ENCODE data around the gene BMP7. TPM values are rescaled to one million over a fixed set of nuclear protein-coding genes. Genes with fewer than 3 reads are reported as not detected.

Gene BMP7
- total and polyA plus RNA-seq, 2 of the 8 experiments (the other 6 are each of a cell fraction or from before 2014, with no cell fraction given) = 9.2 to 14.7 TPM

- Histone ChIP-seq H4K8ac (ENCODE audit: extremely low read depth, insufficient read depth, low read length) (no peak overlapping the region), H3K9ac (replicated peaks in 1 of 4; ENCODE audit: extremely low read depth in 1 of 4, low read depth in 3 of 4, low read length in 3 of 4) (no peak overlapping the region; a peak in 1 of 7 replicates), H3K4ac (replicated peaks; ENCODE audit: insufficient read length, low read depth, low read length) (peak overlapping the region; percentile 28), H2BK5ac (ENCODE audit: low read depth, low read length) (peak overlapping the region; percentile 3; the same call in 1 of the 2 replicates), H3K56ac (replicated peaks; ENCODE audit: insufficient read length, low read depth, low read length) (no peak overlapping the region), H4K20me1 (replicated peaks in 1 of 2; ENCODE audit: control insufficient read depth in 1 of 2, insufficient read depth in 2 of 2, low read length in 2 of 2) (peaks cover 3 to 12% of the 10 kb centered on the region in 2 experiments), H3K9me3 (ENCODE audit: insufficient read depth in 2 of 2, low read depth in 1 of 2, low read length in 1 of 2) (no peaks in the 10 kb centered on the region), H3K27me3 (replicated peaks in 1 of 4; ENCODE audit: control insufficient read depth in 3 of 4, extremely low read depth in 1 of 4, insufficient read depth in 3 of 4, low read length in 3 of 4) (peaks cover 31 to 83% (median 81%) of the 10 kb centered on the region in 4 experiments), H3K18ac (ENCODE audit: extremely low read depth, low read length) (peak overlapping the region; percentile 3; the same call in 1 of the 2 replicates), H3K23me2 (ENCODE audit: low read depth, low read length) (peaks cover 24% of the 10 kb centered on the region), H3K4me3 (ENCODE audit: extremely low read depth in 1 of 4, insufficient read depth in 2 of 4, low read depth in 3 of 4, low read length in 4 of 4) (peak overlapping the region in 2 of 4 experiments; percentile 14 to 78; a peak in 3 of 8 replicates), H4K5ac (ENCODE audit: insufficient read length, low read depth, low read length) (peak overlapping the region; percentile 16), H2BK12ac (ENCODE audit: low read depth, low read length) (0 out of 2 replicates have a peak overlapping the region, but pooled peaks have one; percentile 1), H2AFZ (ENCODE audit: low read length) (no peak overlapping the region), H2BK120ac (replicated peaks; ENCODE audit: low read depth, low read length) (no peak overlapping the region), H3K23ac (ENCODE audit: insufficient read length) (no peak overlapping the region), H3K79me2 (ENCODE audit: control insufficient read depth in 1 of 2, insufficient read depth in 2 of 2, low read length in 2 of 2) (no peaks in the 10 kb centered on the region), H3K4me2 (ENCODE audit: insufficient read depth in 1 of 2, low read depth in 2 of 2, low read length in 2 of 2) (peak overlapping the region; percentile 39 to 71), H3K36me3 (ENCODE audit: control insufficient read depth in 2 of 4, insufficient read depth in 4 of 4, low read length in 3 of 4) (no peaks in the 10 kb centered on the region), H3K4me1 (replicated peaks in 1 of 4; ENCODE audit: control insufficient read depth in 3 of 4, insufficient read depth in 4 of 4, low read length in 3 of 4) (peaks cover 35 to 50% (median 40%) of the 10 kb centered on the region in 4 experiments), H2BK15ac (ENCODE audit: low read length) (no peak overlapping the region), H3K27ac (ENCODE audit: low read depth, low read length) (no peak overlapping the region), H3K79me1 (ENCODE audit: low read depth, low read length) (no peaks in the 10 kb centered on the region), H2BK20ac (ENCODE audit: low read length) (peak overlapping the region; percentile 68; the same call in 1 of the 2 replicates), H4K91ac (replicated peaks; ENCODE audit: insufficient read length, low read length) (peak overlapping the region; percentile 83), H3K14ac (ENCODE audit: insufficient read length) (no peak overlapping the region), H2AK5ac (ENCODE audit: low read depth, low read length) (peak overlapping the region; percentile 3; the same call in 1 of the 2 replicates)
- 27% methylated on average over 10 of the region's 10 CpGs; no CpG with 5 or more reads in 1 of the 2 experiments for WGBS, 2 experiments (ENCODE audit: extremely low coverage in 1 of 2, insufficient coverage in 1 of 2, insufficient read length in 1 of 2, insufficient replicate concordance in 2 of 2, low coverage in 1 of 2, low lambda C conversion rate in 2 of 2, missing lambda C conversion rate in 1 of 2)
- CTCF ChIA-PET (ENCODE audit: partially characterized antibody) = interaction anchor here (0.7 to 4.3 kb wide), 15 partner anchors 8 to 173 kb away, joined by 3 to 33 read pairs (median 6); partner anchors contain the start of gene SPO11
- POLR2A ChIA-PET (ENCODE audit: partially characterized antibody) = interaction anchor here (0.9 to 2.7 kb wide), 6 partner anchors 10 to 83 kb away, joined by 3 to 8 read pairs (median 4); partner anchors contain the start of gene SPO11
- peak; percentile 39 for FAIRE-seq
- DNase-seq (ENCODE audit: low read depth in 1 of 2, low spot score in 2 of 2) = no peak
- no peak for TF ChIP-seq GABPA (IDR thresholded peaks at IDR 0.05; ENCODE audit: borderline replicate concordance, insufficient read depth, low read length)
- TF ChIP-seq BCL11A (IDR thresholded peaks at IDR 0.05; ENCODE audit: low read depth in 2 of 2, low read length in 2 of 2) = no peak
- TF ChIP-seq EGR1 (IDR thresholded peaks at IDR 0.05; ENCODE audit: borderline replicate concordance, low read depth, low read length) = no peak
- no peak for TF ChIP-seq RBBP5 (IDR thresholded peaks at IDR 0.05; ENCODE audit: borderline replicate concordance, low read depth, low read length)
- no peak for TF ChIP-seq FOSL1 (IDR thresholded peaks at IDR 0.05; ENCODE audit: insufficient read depth, low read depth, low read length)
- no peak for TF ChIP-seq SIN3A (conservative IDR thresholded peaks at IDR 0.05 in 1 of 2, IDR thresholded peaks at IDR 0.05 in 1 of 2; ENCODE audit: low read depth in 1 of 2, low read length in 2 of 2)
- no peak for TF ChIP-seq TAF1 (IDR thresholded peaks at IDR 0.05; ENCODE audit: low read depth, low read length)
- no peak for TF ChIP-seq ATF3 (IDR thresholded peaks at IDR 0.05; ENCODE audit: insufficient read depth, low read depth, low read length)
- TF ChIP-seq POLR2AphosphoS5 (IDR thresholded peaks at IDR 0.05; ENCODE audit: low read depth, low read length) = no peak
- no peak for TF ChIP-seq ZNF274 (IDR thresholded peaks at IDR 0.05; ENCODE audit: borderline replicate concordance, extremely low read depth, low read length)
These were observed 3.4 kb downstream of the BMP7 start for GRCh38 chr20:57262784-57263609.

Data from H1 (cell line).